DMS 273 (cell line): ENCODE measurements around the gene RASA2.
"Not testable (repeated sequence)": the region's sequence is repeated elsewhere in the genome, so short reads cannot be mapped to it uniquely, and the experiment has no call there.

Source experiments
- DNase-seq: peaks from one replicate; lab custom pipeline; 2025; ENCODE audit not compliant: unreplicated experiment; lab: John Stamatoyannopoulos, UW

Gene RASA2

GRCh38 chr3:141455603-141456300 lies 31.1 kb upstream of the RASA2 start:
- no peak for DNase-seq

GRCh38 chr3:141456301-141456625 lies 30.6 kb upstream of the RASA2 start:
- no peak for DNase-seq

GRCh38 chr3:141457624-141458236 lies 29.1 kb upstream of the RASA2 start:
- DNase-seq = no peak

DNA sequence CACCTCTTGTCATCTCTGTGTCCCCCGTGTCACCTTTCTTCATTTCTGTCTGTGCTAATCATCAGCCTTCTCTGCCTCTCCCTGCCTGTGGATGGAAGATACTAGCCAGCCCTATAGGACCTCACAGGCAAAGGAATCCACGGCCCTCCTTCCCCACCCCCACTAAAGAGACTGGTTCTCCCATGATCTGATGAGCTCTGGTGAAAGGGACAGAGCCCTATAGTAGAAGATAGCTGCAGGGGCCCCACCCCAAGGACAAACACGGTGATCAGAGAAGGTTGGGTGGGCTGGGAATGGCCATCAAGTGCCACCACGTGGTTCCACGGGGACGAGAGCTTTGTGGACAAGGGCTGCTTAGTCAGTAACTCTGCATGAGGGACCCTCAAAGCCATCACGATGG lies 27.8 kb upstream of the RASA2 start:
- DNase-seq = no peak

- peak; percentile 95 for DNase-seq
Measured at GRCh38 chr3:141460097-141460704, 26.6 kb upstream of the RASA2 start.

DNA sequence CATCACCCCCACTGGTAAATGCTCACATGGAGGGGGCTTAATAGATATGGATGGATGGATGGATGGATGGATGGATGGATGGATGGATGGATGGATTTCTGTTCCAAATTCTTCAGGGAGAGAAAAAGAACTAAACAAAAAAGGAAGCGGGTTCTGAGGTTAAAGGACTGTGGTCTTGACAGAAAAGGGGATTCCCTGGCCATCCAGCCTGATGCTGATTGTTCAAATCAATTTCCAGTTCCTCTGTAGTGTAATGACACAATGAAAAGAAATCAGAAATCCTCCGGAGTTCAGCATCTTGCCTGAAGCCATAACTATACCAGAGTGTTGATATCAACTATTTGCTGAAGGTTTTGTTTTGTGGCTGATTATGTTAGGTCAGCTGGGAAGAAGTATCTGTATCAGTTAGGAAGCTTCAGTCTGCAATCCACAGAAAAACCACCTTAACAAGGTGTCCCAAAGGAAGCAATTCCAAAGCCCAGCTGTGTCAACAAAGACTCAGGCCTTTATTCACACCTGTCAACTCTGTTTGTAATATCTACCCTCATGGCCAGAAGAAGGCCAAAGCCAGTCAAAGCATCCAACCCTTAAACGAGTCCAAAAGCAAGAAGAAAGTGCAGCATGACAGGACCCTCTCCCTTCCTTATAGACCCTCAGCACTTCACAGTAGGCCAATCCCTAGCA lies 24.5 kb upstream of the RASA2 start:
- DNase-seq = no peak

DNA sequence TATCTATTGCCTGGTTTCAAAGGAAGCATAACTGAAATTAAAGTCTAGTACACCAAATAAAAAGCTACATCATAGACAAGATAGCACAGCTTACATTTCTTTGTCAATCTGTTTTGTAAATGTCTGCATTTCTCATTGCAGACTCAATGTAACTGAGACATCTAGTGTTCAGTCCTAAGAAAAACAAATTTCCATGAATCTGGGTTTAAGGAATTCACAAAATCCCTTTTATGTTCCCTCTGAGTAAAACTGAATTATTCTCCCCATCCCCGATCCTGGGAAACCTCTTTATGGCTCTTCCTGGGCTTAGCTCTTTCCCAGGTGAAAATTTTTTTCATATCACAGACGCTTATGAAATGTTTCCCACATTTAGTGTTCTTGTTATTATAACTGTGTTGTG lies 21.6 kb upstream of the RASA2 start:
- DNase-seq = no peak

DNA sequence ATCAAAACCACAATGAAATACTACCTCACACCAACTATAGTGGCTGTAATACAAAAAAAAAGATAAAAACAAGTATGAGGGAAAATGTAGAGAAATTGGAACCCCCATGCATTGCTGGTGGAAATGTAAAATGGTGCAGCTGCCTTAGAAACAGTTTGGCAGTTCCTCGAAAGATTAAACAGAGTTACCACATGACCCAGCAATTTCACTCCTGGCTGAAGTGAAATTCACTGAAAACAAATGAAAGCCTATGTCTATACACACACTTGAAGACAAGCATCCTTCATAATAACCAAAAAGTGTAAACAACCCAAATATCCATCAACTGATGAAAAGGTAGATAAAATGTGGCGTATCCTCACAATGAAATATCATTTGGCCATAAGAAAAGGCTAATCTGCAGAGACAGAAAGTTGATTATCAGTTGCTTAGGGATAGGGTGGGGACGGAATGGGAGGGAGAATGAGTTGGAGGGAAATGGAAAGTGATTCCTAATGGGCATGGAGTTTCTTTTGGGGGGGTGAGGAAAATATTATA lies 20.1 kb upstream of the RASA2 start:
- DNase-seq = no peak

GRCh38 chr3:141469720-141470119 lies 17.1 kb upstream of the RASA2 start:
- DNase-seq = no peak

DNA sequence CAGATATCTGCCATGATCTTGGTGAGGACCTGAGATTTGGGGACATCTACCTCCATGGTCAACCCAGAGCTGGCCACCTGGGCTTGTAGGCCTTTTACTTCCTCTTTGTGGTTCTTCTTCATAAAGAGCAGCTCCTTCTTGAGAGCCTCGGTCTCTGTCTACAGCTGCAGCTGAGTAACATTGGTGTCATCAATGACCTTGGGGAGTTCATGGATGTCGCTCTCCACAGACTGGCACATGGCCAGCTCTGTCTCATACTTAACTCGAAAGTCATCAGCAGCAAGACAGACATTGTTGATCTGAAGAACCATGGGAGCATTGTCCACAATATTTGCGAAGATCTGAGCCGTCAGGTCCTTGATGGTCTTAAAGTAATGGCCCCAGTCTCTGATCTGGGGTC lies 15.7 kb upstream of the RASA2 start:
- DNase-seq = no peak

GRCh38 chr3:141476033-141476432 lies 10.8 kb upstream of the RASA2 start:
- no peak for DNase-seq

- peak; percentile 58 for DNase-seq
Measured at GRCh38 chr3:141477224-141477623, 9.6 kb upstream of the RASA2 start.

- DNase-seq = no peak
Measured at GRCh38 chr3:141478139-141478538, 8.7 kb upstream of the RASA2 start.

DNA sequence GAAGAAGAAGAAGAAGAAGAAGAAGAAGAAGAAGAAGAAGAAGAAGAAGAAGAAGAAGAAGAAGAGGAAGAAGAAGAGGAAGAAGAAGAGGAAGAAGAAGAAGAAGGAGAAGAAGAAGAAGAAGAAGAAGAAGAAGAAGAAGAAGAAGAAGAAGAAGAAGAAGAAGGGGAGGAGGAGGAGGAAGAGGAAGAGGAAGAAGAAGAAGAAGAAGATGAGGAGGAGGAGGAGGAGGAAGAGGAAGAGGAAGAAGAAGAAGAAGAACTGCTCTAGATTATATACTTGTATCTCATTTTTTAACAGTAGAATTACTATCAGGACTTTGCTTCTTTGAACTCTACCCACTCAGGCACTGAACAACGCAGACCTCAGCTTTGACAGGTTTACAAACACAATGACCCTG lies 8.0 kb upstream of the RASA2 start:
- not testable (repeated sequence) for DNase-seq

DNA sequence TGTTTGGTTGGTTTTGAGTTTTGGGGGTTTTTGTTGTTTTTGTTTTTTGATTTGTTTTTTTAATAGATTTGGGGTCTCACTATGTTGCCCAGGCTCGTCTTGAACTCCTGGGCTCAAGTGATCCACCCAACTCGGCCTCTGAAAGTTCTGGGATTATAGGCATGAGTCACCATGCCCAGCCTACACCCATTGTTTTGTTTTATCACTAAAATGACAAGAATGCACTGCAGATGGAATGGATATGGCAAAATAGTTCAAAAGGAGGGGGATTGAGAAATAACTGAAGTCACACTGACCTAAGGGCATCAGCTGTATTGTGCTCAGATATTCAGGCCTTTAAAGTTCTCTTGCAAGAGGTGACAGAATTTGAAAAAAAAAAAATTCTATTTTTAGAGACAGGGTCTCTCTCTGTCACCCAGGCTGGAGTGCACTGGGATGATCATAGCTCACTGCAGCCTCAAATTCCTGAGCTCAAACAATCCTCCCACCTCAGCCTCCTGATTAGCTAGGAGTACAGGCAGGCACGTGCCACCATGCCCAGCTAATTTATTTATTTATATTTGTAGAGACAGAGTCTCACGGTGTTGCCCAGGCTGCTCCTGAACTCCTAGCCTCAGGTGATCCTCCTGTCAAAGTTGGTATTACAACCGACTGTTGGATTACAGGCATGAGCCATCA lies 4.4 kb upstream of the RASA2 start:
- DNase-seq = no peak

- no peak for DNase-seq
Measured at GRCh38 chr3:141484701-141485287, 2.0 kb upstream of the RASA2 start.

GRCh38 chr3:141485641-141486495 lies 959 bp upstream of the RASA2 start:
- DNase-seq = no peak

DNA sequence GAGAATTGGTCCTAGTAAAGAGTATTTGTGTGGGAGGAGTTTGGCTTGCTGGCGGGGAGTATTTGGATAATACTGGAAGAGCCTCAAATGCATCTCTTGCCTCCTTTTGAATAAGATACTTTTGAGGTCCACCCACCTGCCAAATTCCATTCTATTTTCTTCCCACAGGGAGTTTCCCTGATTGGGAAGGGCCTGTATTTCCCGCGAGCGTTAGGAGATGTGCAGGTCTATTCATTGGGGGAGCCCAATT lies 406 bp upstream of the RASA2 start:
- no peak for DNase-seq

DNA sequence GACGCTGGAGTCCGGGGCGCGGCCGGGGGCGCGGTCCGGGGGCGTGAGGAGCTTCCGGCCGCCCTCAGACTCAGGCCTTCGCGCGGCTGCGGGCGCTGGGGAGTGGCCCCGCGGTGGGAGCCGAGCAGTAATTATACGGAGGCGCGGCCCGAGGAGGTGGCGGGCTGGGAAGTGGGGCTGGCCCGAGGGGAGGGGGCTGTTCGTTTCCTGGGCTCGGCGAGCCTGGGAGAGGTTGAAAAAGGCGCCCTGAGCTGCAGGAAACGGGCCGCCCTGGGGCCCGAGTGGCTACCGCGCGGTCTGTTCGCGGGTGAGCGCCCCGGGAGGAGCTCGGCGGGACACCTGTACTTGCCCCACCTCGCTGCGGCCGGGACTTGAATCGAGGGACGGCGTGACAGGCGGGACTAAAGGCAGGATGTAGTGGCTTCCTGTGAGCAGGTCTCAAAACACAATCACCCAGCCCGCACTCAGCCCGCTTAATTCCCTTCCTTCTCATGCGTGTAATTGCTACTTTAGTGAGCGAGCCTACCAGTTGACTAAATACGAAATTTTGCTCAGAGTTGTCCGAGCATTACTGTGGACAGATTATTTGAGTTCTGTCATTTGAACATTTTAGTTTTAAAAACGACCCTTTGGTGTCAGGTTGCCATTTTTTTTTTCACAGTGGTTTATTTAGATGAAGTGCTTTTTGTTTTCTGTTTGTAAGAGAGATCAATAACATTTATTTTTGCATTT lies 860 bp downstream of the RASA2 start:
- peak; percentile 92 for DNase-seq

GRCh38 chr3:141489203-141489602 lies 2.4 kb downstream of the RASA2 start:
- DNase-seq = peak; percentile 19
